NCI-H345 treated with DMSO at 0.1 percent for 48 hours (cell line): ENCODE measurements around the gene CENPO.
"Not testable (repeated sequence)": the region's sequence is repeated elsewhere in the genome, so short reads cannot be mapped to it uniquely, and the experiment has no call there.

ENCODE experiments used
- DNase-seq: peaks from one replicate; lab custom pipeline; 2025; ENCODE audit not compliant: unreplicated experiment; lab: John Stamatoyannopoulos, UW

CENPO gene

DNA sequence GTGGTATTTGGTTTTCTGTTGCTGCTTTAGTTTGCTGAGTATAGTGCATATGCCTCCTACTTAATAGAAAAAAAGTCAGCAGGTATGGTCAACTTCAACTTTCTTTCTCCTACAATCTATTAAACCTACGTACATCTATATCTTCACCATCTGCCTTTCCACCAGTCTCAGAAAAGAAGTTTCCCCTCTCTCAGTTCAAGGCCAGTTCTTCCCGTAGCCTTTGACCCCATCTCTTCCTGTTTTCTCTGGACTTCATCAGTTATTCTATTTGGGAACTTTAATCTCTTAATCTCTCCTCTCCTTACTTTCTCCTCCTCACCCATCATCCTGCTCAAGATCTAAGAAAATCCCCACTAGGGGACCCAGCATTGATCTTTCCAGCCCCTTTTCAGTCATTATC is 5.7 kb upstream of the CENPO start:
- DNase-seq: no peak

GRCh38 chr2:24788816-24789215 is 4.4 kb upstream of the CENPO start:
- no peak for DNase-seq

GRCh38 chr2:24791452-24791851 is 1.8 kb upstream of the CENPO start:
- no peak for DNase-seq

DNA sequence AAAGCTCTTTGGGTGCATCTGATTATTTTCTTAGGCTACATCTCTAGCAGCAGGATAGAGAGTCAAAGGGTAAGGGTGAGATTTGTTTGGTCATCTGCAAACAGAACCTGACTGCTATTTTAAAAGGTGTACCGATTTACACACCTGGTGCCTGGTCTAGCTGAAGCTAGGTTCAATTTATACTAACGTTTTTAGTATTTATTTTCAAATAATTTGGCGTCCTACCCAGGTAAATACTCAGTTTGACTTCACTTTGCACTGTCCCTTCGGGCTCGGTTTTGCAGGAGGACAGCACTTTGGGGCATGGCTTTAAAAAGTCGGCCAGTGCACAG is 717 bp upstream of the CENPO start:
- no peak for DNase-seq

- peak; percentile 25 for DNase-seq
Observed at GRCh38 chr2:24793761-24794435, 673 bp downstream of the CENPO start.

- no peak for DNase-seq
Observed at GRCh38 chr2:24797644-24798043, 4.4 kb downstream of the CENPO start.

DNA sequence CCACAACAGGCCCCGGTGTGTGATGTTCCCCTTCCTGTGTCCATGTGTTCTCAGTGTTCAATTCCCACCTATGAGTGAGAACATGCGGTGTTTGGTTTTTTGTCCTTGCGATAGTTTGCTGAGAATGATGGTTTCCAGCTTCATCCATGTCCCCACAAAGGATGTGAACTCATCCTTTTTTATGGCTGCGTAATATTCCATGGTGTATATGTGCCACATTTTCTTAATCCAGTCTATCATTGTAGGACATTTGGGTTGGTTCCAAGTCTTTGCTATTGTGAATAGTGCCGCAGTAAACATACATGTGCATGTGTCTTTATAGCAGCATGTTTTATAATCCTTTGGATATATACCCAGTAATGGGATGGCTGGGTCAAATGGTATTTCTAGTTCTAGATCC is 7.3 kb downstream of the CENPO start:
- not testable (repeated sequence) for DNase-seq

DNA sequence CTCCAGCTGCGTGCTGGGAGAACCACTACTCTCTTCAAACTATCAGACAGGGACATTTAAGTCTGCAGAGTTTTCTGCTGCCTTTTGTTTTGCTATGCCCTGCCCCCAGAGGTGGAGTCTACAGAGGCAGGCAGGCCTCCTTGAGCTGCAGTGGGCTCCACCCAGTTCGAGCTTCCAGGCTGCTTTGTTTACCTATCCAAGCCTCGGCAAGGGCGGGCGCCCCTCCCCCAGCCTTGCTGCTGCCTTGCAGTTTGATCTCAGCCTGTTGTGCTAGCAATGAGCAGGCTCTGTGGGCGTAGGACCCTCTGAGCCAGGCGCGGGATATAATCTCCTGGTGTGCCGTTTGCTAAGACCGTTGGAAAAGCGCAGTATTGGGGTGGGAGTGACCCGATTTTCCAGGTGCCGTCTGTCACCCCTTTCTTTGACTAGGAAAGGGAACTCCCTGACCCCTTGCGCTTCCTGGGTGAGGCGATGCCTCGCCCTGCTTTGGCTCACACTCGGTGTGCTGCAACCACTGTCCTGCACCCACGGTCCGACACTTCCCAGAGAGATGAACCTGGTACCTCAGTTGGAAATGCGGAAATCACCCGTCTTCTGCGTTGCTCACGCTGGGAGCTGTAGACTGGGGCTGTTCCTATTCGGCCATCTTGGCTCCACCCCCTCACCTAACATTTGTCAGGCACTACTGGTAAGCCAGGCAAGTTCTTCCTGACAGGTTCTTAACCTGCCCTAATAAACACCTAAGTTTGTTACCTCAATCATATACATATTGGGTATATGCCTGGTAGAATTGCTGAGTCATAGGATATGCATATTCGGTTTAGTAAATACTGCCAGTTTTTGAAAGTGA is 12.8 kb downstream of the CENPO start:
- not testable (repeated sequence) for DNase-seq

DNA sequence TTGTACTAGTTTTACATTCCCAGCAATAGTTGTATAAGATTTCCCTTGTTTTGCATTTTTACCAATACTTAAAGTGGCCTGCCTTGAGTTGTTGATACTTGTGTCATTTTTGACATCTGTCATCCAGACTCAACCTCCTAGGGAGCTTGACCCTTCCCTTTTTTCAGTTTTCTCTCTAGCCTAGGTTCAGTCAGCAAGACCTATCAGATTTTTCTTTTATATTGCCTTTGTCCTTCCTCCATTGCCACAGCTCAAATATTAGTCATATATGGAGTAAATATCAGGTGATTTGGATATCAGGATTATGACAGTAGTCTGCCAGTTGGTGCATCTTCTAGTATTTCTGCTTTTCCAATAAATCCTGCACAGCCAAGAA is 13.4 kb downstream of the CENPO start:
- DNase-seq: no peak

DNA sequence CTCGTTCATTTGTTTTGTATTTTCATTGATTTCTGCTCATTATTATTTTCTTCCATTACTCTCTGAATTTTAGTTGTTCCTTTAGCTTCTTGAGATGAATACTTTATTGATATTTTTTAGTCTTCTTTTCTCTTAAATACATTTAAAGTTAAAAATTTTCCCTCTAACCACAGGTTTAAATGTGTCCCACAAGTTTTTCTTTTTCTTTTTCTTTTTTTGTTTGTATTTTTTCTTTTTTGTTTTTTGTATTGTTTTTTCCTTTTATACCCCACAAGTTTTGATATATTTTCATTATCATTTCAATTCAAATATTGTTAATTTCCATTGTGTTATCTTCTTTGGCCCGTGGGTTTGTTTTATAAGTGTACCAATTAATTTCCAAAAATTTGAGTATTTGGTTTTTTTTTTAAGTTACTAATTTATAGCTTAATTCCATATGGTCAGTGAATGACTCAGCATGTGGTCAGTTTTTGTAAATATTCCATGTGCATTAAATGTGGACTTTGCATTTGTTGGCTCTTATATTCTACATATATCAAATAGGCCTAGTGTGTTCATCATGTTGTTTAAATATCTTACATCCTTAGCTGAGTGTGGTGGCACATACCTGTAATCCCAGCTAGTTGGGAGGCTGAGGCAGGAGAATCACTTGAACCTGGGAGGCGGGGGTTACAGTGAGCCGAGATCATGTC is 16.2 kb downstream of the CENPO start:
- no peak for DNase-seq

DNA sequence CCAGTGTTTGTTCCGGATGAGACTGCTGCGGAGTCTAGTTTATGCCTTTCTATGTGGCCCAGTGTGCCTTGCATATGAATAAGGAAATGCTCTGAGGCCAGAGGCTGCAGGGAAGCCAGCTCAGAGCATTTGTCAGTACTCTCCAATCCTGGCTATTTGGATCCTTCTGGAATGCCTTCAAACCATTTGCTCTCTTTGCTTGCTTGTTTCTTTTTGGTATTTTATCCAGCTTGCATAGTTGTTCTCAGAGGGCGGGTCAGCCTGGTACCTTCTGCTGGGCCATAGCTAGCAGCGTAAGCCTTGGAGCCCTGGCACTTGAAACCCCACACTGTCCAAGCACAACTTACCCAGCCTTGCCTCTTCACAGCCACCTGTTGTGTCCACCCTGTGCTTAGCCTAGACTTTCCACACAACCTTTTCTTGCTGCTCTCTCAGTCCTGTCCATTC is 20.5 kb downstream of the CENPO start:
- DNase-seq: no peak

DNA sequence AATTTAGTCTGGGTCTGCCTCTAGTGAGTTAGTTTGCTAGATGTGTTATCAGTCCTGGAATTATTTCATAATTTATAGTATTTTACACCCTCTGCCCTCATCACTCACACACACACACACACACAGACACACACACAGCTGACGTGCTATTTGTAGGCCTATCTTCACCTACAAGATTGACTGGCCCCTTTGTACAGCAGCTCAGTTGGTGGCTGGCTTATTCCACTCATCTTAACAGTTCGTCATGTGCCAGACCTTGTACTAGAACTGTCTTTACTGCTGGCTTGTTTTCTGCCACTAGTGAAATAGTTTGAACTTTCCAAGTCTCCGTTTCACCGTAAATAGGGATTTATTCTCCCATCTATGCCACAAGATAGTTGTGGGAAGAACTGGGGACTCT is 21.3 kb downstream of the CENPO start:
- DNase-seq: no peak

- DNase-seq: no peak
Observed at GRCh38 chr2:24815171-24815570, 21.9 kb downstream of the CENPO start.

DNA sequence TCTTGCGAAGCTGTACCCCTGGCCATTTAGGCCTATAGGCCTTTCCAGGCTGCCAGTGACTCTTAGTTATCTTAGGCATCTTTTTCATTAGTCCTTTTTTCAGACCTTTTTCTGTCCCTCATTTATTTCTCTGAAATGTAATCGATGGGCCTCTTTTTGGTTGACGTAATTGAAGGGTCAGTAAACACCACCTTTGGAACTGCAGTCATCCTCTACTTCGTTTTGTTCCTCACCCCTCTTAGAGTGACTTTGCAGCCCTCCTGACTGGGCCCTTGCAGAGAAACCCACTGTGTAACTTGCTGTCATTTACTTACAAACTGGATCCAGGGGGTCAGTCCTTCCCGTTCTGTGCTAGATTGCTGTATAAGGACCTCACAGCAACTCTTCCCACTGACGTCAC is 23.2 kb downstream of the CENPO start:
- DNase-seq: no peak

- DNase-seq: no peak
Observed at GRCh38 chr2:24816884-24817283, 23.7 kb downstream of the CENPO start.

GRCh38 chr2:24818721-24819167 is 25.5 kb downstream of the CENPO start:
- no peak for DNase-seq

DNA sequence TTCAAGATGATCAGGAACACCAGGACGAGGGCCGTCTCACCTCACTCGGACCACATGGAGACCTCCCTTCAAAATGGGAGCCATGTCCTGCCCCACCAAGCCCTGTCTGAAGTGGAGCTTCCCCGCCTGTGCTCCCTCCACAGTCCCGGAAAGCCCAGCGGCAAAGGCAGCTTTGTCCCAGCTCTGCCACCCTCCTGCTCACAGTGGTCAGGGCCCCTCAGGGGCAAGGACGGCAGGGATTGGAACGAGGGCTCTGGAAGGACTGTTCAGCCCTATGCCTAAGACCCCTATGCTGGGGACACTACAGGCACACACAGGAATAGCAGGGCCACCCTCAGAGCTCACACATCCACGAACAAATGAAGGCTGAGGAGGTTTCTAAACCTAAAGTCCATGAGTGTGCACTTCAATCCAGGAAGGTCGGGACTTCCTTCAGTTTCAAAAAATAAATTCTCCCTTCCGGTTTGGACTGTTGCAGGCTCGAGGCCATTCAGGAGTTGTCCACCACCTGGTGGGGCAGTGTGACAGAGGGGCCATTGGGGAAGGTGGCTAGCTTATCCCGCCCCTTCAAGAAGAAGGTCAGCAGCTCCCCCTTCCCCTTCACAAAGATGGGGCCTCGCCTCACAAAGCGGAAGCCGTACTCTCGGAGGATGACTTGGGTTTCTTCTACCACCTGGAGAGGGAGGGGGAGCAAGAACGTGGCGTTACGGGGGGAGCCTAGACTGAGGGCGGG is 26.4 kb downstream of the CENPO start:
- DNase-seq: no peak

DNA sequence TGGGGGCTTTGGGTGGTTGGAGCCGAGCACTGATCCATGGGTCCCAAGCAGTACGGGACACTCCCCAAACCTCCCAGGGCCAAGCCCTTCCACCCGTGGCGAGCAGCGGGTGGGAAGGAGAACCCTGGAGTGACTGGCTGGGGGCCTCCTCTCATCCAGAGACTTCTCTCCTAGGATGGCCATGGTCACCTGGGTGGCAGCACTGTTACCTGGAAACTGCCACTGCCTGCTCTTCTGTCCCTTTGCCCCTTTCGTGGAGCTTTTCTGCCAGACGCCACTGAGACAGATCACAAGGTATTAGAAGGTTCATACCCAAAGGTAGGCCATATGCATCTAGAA is 26.9 kb downstream of the CENPO start:
- no peak for DNase-seq

DNA sequence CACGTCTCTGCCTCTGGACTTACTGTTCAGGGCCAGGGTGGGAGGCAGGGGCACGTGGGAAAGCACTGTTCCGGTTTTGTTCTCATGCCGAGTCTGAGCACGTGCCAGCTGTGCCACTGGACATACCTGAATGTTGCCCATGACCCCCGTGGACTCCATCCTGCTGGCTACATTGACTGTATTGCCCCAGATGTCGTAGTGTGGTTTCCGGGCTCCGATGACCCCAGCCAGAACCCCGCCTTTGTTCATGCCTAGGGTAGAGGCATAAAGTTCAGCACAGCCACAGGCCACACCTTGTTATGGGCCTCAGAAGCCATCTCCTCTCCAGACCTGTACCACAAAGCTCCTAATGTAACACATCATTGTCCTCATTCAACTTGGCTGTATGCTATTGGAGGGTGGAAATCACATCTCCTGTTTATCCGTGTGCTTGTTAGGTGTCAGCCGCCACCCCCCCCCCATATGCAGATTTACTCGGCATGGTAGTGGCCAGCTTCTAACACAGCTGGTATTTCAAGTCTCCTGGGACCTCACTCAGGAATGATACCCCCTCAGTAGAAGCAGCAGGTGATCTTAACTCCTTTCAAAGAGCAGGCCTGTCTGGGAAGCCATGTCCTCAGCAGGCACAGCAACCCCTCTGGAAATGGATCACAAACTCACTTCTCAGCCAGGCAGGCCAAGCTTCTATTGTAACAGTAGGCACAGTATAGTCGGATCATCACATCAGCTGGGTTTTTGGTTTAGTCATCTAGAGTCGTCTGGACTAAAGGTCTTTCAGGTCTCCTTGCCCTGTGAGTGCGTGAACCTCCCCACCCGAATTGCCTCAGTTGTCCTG is 27.6 kb downstream of the CENPO start:
- no peak for DNase-seq

GRCh38 chr2:24821433-24821891 is 28.2 kb downstream of the CENPO start:
- no peak for DNase-seq
